Measurements from ENCODE around the gene OSBPL7.

GRCh38 chr17:47860386-47860785 lies 38.8 kb upstream of the OSBPL7 start:
- no peak for TF ChIP-seq CTCF (IDR thresholded peaks at IDR 0.05; ENCODE audit: low read length)
- no peak for TF ChIP-seq EZH2 (IDR thresholded peaks at IDR 0.05; ENCODE audit: borderline replicate concordance, low read length)

Data from OCI-LY1 (cell line).